ENCODE results near the gene KATNAL2.

KATNAL2 gene

DNA sequence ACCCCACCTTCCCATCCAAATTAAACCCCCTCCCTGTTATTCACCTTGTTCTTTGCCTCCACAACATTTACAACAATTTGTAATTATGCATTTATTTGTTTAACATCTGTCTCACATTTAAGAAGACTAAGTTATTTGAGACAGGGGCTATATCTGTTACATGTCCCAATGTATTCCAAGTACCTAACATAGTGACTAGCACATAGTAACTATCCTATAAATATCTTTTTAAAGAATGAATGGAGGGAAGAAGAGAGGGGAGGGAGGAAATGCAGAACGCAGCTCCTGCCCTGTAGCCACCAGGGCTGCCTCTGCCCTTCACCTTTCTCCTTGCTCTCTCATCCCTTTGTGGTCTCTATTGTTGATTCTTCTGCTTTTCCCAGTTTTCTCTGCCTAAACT, 192.3 kb downstream of the KATNAL2 start:
- no peak for DNase-seq (ENCODE audit: extremely low read depth in 1 of 2, low read depth in 1 of 2)

DNA sequence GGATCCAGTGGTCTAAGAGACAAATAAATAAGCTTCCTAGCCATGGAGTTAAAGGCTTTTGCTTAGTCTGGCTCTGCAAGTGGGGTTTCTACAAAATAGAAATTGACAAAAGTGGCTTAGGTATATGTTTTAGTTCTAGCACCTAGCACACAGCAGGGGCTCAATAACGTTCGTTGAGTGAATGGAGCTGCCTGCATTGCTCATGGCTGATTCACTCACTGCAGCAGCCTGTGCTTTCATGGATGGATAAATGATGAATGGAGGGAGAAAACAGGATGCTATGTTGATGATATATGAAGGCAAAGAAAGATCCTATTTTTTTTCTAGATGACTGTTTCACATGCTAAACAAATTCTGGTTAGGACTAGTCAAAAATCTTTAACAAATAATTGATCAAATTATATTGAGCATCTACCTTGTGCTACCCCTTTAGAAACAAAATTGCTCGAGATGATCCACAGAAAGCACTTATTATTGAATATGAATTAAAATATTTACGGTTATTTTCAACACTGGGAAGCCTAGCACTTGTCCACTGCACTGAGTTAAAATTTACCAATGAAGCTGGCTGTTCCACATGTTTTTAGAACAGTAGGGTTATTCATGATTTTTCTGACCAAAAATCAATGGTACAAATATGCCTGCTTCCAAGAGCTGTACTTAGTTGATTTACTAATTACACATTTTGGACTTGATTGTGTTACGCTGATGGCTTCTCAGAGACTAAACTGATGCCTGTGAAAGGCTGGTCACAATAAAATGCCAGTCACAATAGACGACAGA, 193.3 kb downstream of the KATNAL2 start:
- no peak for DNase-seq (ENCODE audit: extremely low read depth in 1 of 2, low read depth in 1 of 2)

DNA sequence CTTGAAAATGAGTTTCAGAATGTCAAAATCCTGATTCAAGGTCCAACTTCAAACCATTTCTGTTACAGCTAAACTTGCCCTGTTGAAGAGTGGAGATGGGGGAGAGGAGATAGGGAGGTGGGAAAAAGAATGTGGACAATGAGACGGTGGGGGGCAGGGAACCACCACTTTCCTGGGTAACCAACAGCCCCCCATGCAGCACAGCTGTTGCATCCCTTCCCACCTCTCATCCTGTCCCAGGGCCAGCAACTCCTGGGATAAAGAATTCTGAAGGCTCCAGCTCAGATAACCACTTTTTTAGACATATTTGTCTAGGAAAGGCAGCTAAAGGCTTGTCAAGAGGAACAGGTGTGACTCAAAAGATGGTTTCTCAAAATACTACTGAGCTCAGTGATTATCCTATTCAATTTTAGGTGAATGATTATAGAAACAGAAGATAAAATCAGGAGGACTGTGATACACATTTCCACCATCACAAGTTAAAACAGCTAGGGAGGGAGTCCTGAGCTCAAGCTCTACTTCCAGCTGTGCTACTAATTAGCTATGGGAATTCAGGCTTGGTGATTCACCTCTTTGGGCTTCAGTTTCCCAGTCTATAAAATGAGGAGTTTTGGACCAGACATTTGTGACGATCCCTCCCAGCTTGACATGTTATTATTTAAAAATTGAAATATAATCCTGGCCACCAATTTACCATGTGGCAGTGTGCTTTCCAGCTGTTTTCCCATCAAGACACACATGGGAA, 196.6 kb downstream of the KATNAL2 start:
- DNase-seq (ENCODE audit: extremely low read depth in 1 of 2, low read depth in 1 of 2) = no peak

DNA sequence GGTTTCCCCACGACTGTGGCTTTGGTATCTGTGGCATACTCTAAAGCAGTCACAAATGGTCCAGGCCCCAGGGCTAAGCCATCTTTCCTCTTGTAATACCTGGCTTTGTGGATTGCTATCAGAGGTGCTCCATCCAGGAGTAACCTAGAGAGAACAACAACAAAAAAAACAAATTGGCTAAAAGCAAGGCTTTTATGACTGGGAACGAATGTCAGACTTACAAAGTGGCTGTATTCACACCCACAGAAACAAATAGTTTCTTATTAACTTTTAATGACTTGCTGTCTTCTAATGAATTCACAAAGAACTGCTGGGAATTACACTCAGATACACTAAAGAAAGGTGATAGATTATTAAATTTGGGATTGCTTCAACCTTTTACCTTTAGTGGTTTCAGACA, 197.8 kb downstream of the KATNAL2 start:
- no peak for DNase-seq (ENCODE audit: extremely low read depth in 1 of 2, low read depth in 1 of 2)

DNA sequence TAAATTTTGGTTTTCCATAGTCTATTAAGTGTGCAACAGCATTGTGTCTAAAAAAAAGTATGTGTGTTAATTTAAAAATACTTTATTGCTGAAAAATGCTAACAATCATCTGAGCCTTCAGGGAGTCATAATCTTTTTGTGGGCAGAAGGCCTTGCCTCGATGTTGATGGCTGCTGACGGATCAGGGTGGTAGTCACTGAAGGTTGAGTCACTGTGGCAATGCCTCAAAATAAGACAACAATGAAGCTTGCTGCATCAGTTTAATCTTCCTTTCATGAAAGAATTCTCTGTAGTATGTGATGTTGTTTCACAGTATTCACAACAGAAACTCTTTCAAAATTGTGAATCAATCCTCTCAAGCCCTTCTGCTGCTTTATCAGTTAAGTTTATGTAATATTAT, 201.6 kb downstream of the KATNAL2 start:
- DNase-seq (ENCODE audit: extremely low read depth in 1 of 2, low read depth in 1 of 2) = no peak

DNA sequence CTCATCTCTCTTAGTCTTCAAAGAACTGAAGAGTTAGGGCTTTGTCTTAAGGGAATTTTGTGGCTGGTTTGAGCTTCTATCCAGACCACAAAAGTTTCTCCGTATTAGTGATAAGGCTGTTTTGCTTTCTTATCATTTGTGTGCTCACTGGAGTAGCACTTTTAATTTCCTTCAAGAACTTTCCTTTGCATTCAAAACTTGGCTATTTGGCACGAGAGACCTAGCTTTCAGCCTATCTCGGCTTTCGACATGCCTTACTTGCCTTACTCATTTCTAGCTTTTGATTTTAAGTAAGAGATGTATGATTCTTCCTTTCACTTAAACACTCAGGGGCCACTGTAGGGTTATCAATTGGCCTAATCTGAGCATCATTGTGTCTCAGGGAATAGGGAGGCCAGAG, 203.0 kb downstream of the KATNAL2 start:
- no peak for DNase-seq (ENCODE audit: extremely low read depth in 1 of 2, low read depth in 1 of 2)

DNA sequence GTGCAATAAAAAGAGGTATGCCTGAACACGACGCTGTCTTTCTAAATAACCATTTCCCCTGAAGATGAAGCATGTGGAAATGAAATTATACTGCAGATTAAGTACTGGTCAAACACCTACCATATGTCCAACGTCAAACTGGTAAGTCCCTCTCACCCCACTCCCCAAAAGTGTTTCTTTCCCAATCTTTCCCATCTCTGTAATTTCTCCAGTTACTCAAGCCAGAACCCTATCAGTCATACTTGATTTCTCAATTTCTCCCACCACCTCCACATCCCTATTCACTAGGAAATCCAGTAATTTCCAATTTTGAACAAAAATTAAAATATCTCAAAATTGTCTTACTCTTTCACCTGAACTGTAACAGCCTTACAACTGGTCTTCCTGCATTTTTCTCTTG, 203.7 kb downstream of the KATNAL2 start:
- no peak for DNase-seq (ENCODE audit: extremely low read depth in 1 of 2, low read depth in 1 of 2)

DNA sequence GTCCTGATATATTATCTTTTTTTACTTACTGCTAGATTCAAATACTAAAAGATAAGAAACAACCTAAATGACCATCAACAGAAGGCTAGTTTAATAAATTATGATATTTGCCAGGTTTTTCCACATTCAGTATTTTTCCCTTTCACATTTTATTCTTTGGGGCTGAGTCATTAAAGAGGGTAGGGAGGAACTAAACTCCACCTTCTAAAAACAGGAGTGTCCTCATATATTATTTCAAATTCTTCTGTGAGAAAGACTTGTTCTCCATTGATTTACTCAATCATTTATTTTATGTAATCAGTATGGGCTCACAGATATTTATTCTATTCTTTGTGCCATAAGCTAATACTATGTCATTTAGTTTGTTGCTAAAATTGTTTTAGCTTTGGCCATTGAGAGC, 223.9 kb downstream of the KATNAL2 start:
- DNase-seq (ENCODE audit: extremely low read depth in 1 of 2, low read depth in 1 of 2) = no peak

DNA sequence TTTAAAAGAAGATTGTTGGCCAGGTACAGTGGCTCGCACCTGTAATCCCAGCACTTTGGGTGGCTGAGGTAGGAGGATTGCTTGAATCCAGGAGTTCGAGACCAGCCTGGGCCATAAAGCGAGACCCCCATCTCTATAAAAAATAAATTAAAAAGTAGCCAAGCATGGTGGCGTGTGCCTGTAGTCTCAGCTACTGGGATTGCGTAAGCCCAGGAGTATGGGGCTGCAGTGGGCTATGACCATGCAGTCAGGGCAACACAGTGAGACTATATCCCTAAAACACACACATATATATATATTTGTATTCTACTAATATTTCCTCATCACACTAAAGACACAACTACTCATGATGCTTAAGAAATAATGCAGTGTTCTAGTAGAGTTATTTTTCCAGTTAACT, 225.8 kb downstream of the KATNAL2 start:
- DNase-seq (ENCODE audit: extremely low read depth in 1 of 2, low read depth in 1 of 2) = no peak

DNA sequence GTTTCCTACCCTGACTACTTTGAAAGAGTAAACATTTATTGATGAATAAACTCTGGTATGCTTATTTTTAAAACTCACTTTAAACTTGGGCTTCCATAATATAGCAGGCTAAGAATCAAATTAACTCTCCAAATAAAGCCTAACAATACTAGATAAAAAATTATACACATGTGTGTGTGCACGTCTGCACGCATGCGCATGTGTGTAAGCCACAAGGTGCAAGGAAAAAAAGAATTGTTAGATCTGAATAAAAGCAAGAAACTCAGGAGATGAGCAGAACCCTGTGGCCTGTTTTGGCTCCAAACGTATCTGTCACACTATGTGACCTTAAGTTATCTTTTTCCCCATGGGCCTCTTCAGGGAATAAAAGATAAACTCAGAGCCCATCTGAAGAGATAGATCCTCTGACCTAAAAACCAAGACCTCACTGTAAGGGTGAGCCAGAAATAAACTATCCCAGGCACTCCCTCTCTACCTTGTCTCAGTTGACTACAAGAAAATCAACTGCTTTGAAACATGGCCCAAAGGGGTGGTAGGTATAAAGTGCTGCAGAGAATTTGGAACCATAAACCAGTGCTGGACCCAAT, 226.6 kb downstream of the KATNAL2 start:
- no peak for DNase-seq (ENCODE audit: extremely low read depth in 1 of 2, low read depth in 1 of 2)

DNA sequence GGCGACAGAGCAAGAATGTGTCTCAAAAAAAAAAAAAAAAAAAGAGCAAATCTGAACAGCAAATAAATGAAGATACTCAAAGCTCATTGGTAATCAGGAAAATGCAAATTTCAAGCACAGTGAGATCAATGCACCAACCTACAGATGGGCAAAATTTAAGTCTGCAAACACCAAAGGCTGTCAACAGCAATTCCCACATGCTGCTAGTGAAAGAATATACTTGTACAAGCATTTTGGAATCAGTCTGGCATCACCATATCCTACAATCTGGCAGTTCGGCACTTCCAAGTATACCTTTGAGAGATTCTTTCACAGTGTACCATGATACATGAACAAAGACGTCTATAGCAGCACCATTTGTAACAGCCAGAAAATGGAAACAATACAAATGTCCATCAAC, 228.8 kb downstream of the KATNAL2 start:
- no peak for DNase-seq (ENCODE audit: extremely low read depth in 1 of 2, low read depth in 1 of 2)

DNA sequence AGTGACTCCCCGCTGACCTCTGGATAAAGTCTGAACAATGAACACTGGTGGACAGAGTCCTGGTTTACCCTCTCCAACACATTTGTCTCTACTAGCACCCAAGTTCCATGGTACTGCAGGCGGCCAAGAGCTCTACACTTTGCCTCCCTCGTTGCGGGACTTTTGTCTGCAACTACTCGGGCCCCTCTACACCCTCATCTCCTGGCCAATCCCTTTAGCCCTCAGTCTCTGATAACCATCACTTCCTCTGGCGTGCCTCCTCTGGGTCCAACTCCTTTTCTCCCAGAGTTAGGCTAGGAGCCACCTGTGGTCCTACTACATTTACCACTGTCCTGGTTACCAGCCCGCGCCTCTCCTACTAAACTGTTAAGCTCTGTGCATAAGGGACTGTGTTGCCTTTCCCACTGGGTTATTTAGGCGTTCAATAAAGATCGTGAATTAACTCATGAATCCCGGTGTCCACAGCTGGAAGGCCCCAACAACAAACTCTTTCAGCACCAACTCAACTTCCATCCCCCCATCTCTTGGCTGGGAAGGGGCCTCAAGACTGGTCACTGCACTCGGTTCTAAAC, 232.1 kb downstream of the KATNAL2 start:
- no peak for DNase-seq (ENCODE audit: extremely low read depth in 1 of 2, low read depth in 1 of 2)

DNA sequence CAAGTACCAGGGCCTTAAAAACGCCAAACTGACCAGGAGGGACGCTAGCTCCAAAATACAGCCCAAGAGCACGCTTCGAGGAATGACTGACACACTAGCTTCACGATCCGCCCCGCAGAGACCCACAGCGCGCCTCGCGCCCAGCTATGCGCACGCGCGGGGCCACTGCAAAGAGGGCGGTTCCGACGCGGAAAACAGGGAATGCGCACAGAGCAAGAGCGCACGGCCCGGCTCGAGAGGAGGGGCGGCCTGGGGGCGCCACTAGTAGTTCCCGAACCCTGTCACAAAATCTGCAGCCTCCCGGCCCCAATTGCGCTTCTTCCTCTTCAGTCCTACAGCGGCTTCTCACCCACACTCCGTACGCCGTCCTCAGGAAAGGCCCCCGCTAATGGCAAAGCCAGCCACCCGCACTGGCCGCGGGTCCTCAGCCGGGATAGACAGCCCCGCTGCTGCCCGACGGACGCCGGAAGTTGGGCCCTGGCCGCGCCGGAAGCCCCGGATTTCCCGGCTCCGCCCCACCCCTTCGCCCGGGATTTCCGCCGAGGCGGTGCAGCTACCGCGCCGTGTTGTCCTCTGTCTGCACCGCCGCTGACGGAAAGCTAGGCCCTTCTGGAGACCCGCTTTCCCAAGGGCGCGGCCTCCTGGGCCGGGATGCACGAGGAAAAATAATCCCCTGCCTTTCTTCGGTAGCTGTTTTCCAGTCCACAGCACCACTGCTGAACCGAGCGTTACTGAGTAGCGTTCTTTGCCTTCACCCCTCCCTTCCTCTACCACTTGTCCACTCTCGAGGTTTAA, 232.8 kb downstream of the KATNAL2 start, which contains the start of gene HDHD2:
Gene HDHD2 (minus strand): TSS at position 472 of the 795 bp plus-strand sequence. CDS start 14,061 bp downstream, outside the sequence.
- DNase-seq (ENCODE audit: extremely low read depth in 1 of 2, low read depth in 1 of 2) = peak; percentile 68 to 77

DNA sequence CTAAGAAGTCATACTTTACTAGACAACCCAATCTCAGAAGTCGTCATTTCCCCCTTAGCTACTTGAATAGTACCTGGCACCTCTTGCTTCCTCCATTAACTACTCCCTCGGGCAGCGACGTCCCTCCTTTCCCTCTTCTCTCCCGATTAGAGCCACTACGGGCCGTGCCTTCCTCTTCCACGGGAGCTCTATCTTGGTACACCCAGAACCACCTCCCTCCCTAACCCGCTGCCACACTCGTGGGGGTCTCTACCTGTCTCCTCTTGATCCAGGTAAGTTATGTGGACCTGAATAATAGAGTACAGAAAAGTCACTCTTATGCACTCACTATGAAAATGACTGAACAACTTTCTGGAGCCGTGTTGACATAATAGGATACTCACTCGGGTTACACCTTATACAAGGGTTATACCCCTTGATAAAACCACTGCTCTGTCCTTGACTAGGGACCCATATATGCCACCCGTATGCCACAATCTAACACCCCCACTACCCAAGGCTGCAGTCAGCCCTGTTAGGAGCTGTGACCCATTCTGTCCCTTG, 233.5 kb downstream of the KATNAL2 start:
- DNase-seq (ENCODE audit: extremely low read depth in 1 of 2, low read depth in 1 of 2) = no peak

DNA sequence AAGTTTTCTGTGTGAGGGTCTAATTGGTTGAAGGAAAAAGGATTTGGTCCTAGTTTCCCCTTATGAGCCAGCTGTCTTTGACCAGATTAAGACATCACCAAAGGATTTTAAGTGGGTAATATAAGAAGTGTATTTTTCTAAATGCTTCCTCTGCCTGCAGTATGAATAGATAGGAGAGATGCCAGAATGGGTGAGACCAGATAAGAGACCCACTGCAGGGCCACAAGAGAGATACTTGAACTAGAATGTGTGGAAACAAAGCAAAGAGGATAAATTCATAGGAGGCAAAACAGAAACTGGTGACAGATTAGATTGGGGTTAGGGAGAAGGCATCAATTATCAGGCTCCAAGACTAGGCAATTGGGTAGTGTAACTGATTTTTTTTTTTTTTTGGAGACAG, 234.0 kb downstream of the KATNAL2 start:
- DNase-seq (ENCODE audit: extremely low read depth in 1 of 2, low read depth in 1 of 2) = no peak

Measured in stimulated activated CD8-positive, alpha-beta memory T cell treated with anti-CD3 and anti-CD28 coated beads, Interleukin-7, amount 100 ng/mL, for 48 hours (primary cell).